KMS-11 (cell line): Measurements from ENCODE around the gene FBXO10.

ENCODE experiments used
- H2AFZ ChIP-seq: fragments of 200-600 bp; sonication (generic); 2 replicates; pipeline ENCODE4 v1.6.1; 2016; ENCODE audit warnings: antibody characterized with exemption, mixed run types, low read depth
- H3K27ac ChIP-seq: fragments of 200-600 bp; sonication (generic); 2 replicates; pipeline ENCODE4 v1.6.1; 2016; ENCODE audit warnings: mild to moderate bottlenecking, mixed run types
- H3K27me3 ChIP-seq: fragments of 200-600 bp; sonication (generic); 2 replicates; pipeline ENCODE4 v1.6.1; 2017; ENCODE audit warnings: mild to moderate bottlenecking, low read depth, mixed run types, moderate library complexity; ENCODE audit not compliant: insufficient read depth
- H3K36me3 ChIP-seq: fragments of 200-600 bp; sonication (generic); 2 replicates; pipeline ENCODE4 v1.6.1; 2017; ENCODE audit warnings: mild to moderate bottlenecking, mixed run types; ENCODE audit not compliant: insufficient read depth
- H3K4me1 ChIP-seq: fragments of 200-600 bp; sonication (generic); 2 replicates; pipeline ENCODE4 v1.6.1; 2016; ENCODE audit warnings: mild to moderate bottlenecking, low read depth, mixed run types; ENCODE audit not compliant: poor library complexity, severe bottlenecking
- H3K4me2 ChIP-seq: fragments of 200-600 bp; sonication (generic); 2 replicates; pipeline ENCODE4 v1.7.0; 2016; ENCODE audit warnings: mild to moderate bottlenecking, mixed run types
- H3K4me3 ChIP-seq: fragments of 200-600 bp; sonication (generic); IDR thresholded peaks from 2 replicates; pipeline ENCODE4 v1.6.1; 2017; ENCODE audit warnings: low read depth, low read length, mixed read lengths; ENCODE audit not compliant: insufficient read depth
- H3K79me2 ChIP-seq: fragments of 200-600 bp; sonication (generic); 2 replicates; pipeline ENCODE4 v1.6.1; 2016; ENCODE audit warnings: low read depth, mixed run types; ENCODE audit not compliant: insufficient read depth
- H3K9ac ChIP-seq: fragments of 200-600 bp; sonication (generic); 2 replicates; pipeline ENCODE4 v1.6.1; 2016; ENCODE audit warnings: mild to moderate bottlenecking, mixed run types
- H4K20me1 ChIP-seq: fragments of 200-600 bp; sonication (generic); 2 replicates; pipeline ENCODE4 v1.6.1; 2016; ENCODE audit warnings: mild to moderate bottlenecking, mixed run types; ENCODE audit not compliant: insufficient read depth
- TF ChIP-seq, protein P1 (sequence below): fragments of 200-600 bp; sonication (generic); conservative IDR thresholded peaks from 2 replicates; pipeline ENCODE4 v1.6.1; 2017; ENCODE audit warnings: low read depth, mild to moderate bottlenecking, antibody characterized with exemption, low read length, moderate library complexity, mixed read lengths

The FBXO10 gene

DNA sequence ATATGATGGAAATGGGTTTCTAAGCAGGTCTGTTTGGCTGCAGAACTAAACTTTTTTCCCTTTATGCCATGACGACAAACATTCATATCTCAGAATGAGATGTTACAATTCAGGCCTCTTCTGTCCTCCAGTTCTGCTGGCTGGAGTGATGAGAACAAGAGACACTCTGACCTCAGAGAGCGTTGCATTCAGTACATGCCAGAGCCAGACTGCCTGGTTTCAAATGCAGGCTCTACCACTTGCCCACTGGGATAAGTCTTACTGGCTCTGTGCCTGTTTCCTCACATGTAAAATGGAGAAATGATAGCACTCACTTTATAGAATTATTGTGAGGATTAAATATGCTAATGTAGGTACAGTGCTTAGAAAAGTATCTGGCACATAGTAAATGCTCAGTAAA lies 41.0 kb upstream of the FBXO10 start:
- no peak overlapping the region for H3K4me3 ChIP-seq
- TF ChIP-seq, protein P1, sequence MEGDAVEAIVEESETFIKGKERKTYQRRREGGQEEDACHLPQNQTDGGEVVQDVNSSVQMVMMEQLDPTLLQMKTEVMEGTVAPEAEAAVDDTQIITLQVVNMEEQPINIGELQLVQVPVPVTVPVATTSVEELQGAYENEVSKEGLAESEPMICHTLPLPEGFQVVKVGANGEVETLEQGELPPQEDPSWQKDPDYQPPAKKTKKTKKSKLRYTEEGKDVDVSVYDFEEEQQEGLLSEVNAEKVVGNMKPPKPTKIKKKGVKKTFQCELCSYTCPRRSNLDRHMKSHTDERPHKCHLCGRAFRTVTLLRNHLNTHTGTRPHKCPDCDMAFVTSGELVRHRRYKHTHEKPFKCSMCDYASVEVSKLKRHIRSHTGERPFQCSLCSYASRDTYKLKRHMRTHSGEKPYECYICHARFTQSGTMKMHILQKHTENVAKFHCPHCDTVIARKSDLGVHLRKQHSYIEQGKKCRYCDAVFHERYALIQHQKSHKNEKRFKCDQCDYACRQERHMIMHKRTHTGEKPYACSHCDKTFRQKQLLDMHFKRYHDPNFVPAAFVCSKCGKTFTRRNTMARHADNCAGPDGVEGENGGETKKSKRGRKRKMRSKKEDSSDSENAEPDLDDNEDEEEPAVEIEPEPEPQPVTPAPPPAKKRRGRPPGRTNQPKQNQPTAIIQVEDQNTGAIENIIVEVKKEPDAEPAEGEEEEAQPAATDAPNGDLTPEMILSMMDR = no peak
- H3K79me2 ChIP-seq = no peaks in the 10 kb centered on the region
- no peak overlapping the region for H2AFZ ChIP-seq
- no peaks in the 10 kb centered on the region for H4K20me1 ChIP-seq
- no peak overlapping the region for H3K9ac ChIP-seq
- H3K36me3 ChIP-seq = no peaks in the 10 kb centered on the region
- no peaks in the 10 kb centered on the region for H3K27me3 ChIP-seq
- H3K4me2 ChIP-seq = no peak overlapping the region
- no peaks in the 10 kb centered on the region for H3K4me1 ChIP-seq
- no peak overlapping the region for H3K27ac ChIP-seq

GRCh38 chr9:37611961-37612360 lies 35.8 kb upstream of the FBXO10 start:
- no peak overlapping the region for H3K27ac ChIP-seq
- H3K79me2 ChIP-seq = no peaks in the 10 kb centered on the region
- no peak overlapping the region for H3K9ac ChIP-seq
- no peak overlapping the region for H3K4me3 ChIP-seq
- H3K27me3 ChIP-seq = no peaks in the 10 kb centered on the region
- no peak overlapping the region for H3K4me2 ChIP-seq
- H3K4me1 ChIP-seq = no peaks in the 10 kb centered on the region
- no peaks in the 10 kb centered on the region for H4K20me1 ChIP-seq
- TF ChIP-seq, protein P1 = no peak
- no peak overlapping the region for H2AFZ ChIP-seq
- H3K36me3 ChIP-seq = no peaks in the 10 kb centered on the region

GRCh38 chr9:37611014-37611413 lies 34.8 kb upstream of the FBXO10 start:
- Histone ChIP-seq H3K4me1 (no peaks in the 10 kb centered on the region), H4K20me1 (no peaks in the 10 kb centered on the region), H3K79me2 (no peaks in the 10 kb centered on the region), H3K36me3 (no peaks in the 10 kb centered on the region), H3K4me3 (no peak overlapping the region), H3K27me3 (no peaks in the 10 kb centered on the region), H2AFZ (no peak overlapping the region), H3K4me2 (no peak overlapping the region), H3K27ac (no peak overlapping the region), H3K9ac (no peak overlapping the region)
- TF ChIP-seq, protein P1 = no peak

DNA sequence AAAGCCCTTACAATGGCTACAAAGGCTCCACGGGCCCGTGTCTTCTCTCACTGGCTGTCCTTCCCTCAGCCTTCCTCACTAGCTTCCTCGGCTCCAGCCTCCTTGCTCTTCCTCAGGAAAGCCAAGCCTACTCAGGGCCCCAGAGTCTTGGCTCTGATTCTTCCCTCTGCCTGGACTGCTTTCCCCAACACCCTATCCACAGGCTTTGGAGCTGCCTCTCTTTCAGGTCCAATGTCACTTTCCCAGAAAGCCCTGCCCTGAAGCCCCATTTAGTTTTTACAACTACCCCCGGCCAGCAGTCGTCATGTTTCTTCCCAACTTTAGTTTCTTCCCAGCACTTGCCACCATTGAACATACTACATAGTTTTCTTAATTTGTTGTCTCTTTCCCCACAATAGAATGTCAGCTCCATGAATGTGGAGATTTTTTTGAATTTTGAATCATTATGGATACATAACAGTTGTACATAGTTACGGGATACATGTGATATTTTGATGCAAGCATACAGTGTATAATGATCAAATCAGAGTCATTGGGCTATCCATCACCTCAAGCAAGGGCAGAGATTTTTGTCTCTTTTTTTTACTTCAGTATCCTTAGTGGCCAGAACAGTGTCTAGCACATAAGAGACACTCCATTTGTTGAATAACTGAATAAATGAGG lies 33.7 kb upstream of the FBXO10 start:
- TF ChIP-seq, protein P1 = no peak
- H3K4me2 ChIP-seq = no peak overlapping the region
- H3K27ac ChIP-seq = no peak overlapping the region
- H3K27me3 ChIP-seq = no peaks in the 10 kb centered on the region
- no peak overlapping the region for H3K4me3 ChIP-seq
- H3K79me2 ChIP-seq = no peaks in the 10 kb centered on the region
- H2AFZ ChIP-seq = no peak overlapping the region
- H3K9ac ChIP-seq = no peak overlapping the region
- no peaks in the 10 kb centered on the region for H4K20me1 ChIP-seq
- H3K4me1 ChIP-seq = no peaks in the 10 kb centered on the region
- H3K36me3 ChIP-seq = no peaks in the 10 kb centered on the region
